ENCODE data around the gene HBD.
"Not testable (repeated sequence)": the region's sequence is repeated elsewhere in the genome, so short reads cannot be mapped to it uniquely, and the experiment has no call there.

HBD gene

DNA sequence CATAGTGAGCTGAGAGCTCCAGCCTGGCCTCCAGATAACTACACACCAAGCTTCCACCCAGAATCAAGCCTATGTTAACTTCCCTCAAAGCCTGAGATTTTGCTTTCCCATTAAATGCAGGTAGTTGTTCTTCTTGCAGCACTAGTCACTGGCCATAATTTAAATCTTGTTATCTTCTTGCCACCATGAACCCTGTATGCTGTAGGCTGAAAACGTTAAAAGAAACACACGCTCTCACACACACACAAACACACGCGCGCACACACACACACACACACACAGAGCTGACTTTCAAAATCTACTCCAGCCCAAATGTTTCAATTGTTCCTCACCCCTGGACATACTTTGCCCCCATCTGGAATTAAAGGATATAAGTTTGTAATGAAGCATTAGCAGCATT, 19.2 kb upstream of the HBD start:
- DNase-seq (ENCODE audit: low read depth in 2 of 2), result not testable (repeated sequence)

DNA sequence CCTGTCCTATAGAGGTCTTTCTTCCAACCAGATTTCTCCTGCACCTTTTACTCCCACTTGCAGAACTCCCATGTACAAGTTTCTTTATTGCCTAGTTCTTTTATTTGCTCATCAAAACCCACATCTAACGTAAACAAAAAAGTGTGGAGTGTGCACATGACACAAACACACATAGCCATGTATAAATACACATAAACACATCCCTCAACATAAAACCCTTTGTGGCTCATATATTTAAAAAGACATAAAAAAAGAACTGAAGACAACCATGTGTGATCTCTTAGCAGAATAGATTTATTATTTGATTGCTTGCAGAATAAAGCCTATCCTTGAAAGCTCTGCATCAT, 18.6 kb upstream of the HBD start:
- no peak for DNase-seq (ENCODE audit: low read depth in 2 of 2)

DNA sequence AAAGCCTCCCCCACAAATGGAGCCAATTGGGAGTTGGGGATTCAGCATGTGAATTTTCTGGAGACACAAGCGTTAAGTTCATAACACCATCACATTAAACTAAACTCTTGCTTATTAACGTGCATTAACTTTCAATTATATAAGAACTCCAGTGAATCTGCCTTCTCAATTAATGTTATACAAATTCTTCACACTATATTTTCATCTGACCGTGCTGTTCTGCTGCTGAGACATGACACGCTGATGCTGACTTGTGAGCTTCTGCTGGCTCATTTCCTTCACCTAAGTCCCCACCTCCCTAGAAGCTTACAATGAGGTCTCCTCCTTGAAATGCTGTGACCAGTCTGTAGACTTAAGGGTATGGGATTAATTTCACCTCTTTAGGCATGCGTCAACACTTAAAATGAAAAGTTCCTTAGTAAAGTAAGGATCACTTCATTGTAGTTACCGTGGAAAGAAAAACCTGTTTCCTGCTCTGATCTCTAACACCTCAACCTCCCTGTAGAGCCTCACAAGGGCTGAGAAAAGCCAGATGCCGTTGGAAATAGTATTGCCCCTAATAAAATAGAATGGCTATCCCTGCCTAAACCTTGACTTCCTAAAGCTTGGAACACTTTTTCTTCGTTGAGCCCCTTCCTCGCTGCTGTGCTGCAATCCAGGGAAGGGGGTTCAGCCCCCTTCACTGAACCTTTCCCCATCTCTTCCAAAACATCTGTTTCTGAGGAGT, 18.1 kb upstream of the HBD start:
- DNase-seq (ENCODE audit: low read depth in 2 of 2), result no peak

DNA sequence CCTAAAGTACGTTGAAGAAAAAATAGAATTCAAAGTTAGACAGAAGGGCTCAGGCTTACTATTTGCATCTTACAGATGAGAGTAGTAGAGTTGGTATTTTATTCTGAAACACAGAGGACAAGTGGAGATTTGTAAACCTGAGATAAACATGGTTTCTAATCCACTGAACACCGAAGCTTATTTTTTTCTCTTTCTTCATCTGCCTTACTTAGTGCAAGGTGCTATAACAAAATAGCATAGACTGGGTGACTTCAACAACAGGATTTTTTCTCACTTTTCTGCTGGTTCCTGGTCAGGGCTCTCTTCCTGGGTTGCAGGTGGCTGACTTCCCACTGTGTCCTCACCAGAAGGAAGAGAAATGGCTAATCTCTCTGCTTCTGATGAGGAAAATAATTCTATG, 17.5 kb upstream of the HBD start:
- no peak for DNase-seq (ENCODE audit: low read depth in 2 of 2)

DNA sequence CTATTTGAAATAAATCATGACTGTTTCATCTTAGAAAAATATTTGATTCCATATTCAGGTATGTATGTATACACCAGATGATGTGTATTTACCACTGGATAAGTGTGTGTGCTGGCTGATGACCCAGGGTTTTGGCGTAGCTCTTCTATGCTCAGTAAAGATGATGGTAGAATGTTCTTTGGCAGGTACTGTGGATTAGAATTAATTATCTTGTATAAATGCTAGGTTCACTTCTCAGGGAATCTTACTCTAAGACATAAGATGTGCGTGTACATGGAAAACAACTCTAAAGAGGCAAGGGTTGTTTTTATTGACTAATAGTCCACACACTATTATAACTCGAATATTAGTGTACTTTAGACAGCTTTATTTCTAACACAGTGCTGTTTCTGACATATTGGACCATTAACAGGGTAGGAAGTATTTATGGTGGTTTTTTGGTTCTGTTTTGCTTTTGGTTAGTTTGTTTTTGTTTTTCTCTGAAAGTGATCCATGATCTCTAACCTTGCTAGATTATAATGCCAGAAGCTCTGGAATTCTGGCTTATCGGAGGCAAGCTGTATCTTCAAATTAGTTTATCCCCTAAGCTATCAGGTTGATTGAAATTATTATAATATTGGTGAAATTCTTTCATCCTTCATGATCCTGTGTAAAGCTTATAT, 16.4 kb upstream of the HBD start:
- no peak for DNase-seq (ENCODE audit: low read depth in 2 of 2)

DNA sequence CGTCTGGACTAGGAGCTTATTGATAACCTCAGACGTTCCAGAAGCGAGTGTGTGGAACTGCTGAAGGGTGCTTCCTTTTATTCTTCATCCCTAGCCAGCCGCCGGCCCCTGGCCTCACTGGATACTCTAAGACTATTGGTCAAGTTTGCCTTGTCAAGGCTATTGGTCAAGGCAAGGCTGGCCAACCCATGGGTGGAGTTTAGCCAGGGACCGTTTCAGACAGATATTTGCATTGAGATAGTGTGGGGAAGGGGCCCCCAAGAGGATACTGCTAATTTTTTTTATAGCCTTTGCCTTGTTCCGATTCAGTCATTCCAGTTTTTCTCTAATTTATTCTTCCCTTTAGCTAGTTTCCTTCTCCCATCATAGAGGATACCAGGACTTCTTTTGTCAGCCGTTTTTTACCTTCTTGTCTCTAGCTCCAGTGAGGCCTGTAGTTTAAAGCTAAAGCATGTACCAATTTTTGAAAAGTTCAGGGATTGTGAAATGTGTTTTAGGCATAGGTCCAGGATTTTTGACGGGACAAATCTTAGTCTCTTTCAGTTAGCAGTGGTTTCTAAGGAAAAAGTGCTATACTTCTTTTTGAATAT, 15.6 kb upstream of the HBD start, which contains the start of gene HBG1:
Gene HBG1 (minus strand): TSS at position 51 of the 590 bp plus-strand sequence. CDS start 53 bp downstream, outside the sequence.
- DNase-seq (ENCODE audit: low read depth in 2 of 2), result not testable (repeated sequence)

DNA sequence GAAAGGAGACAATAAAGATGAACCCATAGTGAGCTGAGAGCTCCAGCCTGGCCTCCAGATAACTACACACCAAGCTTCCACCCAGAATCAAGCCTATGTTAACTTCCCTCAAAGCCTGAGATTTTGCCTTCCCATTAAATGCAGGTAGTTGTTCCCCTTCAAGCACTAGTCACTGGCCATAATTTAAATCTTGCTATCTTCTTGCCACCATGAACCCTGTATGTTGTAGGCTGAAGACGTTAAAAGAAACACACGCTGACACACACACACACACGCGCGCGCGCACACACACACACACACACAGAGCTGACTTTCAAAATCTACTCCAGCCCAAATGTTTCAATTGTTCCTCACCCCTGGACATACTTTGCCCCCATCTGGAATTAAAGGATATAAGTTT, 14.2 kb upstream of the HBD start:
- DNase-seq (ENCODE audit: low read depth in 2 of 2), result not testable (repeated sequence)

DNA sequence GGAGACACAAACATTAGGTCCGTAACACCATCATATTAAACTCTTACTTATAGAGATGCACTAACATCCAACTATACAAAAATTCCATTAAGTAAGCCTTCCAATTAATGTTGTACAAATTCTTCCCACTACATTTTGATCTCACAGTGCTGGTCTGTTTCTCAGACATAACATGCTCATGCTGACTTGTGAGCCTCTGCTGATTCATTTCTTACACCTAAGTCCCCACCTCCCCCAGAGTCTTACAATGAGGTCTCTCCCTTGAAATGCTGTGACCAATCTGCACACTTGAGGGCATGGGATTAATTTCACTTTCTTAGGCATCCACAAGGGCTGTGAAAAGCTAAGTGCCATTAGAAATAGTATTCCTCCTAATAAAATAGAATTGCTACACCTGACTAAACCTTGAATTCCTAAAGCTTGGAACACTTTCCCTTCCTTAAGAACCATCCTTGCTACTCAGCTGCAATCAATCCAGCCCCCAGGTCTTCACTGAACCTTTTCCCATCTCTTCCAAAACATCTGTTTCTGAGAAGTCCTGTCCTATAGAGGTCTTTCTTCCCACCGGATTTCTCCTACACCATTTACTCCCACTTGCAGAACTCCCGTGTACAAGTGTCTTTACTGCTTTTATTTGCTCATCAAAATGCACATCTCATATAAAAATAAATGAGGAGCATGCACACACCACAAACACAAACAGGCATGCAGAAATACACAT, 13.3 kb upstream of the HBD start:
- DNase-seq (ENCODE audit: low read depth in 2 of 2), result no peak

DNA sequence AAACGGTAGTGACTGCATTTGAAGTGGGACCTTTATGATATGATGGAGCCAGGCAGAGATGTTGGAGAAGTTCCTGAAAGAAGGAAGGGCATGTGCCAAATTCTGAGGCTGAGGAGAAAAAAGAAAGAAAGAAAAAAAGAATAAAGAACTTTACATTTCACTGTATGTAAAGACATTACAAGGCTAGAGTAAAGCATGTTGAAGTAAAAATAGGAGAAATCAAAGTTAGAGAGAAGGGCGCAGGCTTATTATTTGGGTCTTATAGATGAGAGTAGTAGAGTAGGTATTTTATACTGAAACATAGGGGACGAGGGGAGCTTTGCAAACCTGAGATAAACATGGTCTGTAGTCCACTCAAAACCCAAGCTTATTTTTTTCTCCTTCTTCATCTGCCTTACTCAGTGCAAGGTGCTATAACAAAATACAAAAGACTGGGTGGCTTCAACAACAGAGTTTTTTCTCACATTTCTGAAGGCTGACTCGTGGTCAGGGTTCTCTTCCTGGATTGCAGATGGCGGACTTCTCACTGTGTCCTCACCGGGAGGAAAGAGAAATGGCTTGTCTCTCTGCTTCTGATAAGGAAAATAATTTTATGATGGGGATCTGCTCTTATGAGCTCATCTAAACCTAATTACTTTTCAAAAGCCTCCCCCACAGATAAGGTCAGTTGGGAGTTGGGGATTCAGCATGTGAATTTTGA, 12.6 kb upstream of the HBD start:
- DNase-seq (ENCODE audit: low read depth in 2 of 2), result no peak

DNA sequence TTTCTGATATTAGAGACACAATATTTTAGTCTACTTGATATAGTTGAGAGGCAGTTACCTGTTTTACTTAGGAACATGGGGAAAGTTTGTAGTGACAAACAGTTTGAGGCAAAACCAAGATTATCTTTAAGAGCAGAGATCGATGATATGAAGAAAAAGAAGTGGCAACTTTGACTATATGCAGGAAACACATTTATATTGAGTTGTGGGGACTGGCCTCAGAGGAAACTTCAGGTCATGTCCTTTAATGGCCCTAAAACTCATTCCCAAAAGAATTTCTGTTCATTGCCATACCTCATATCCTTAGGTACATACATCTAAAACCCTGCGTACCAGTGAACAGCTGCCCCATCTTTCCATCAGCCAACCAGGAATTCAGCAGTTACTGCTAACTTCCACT, 10.9 kb upstream of the HBD start:
- DNase-seq (ENCODE audit: low read depth in 2 of 2), result no peak

DNA sequence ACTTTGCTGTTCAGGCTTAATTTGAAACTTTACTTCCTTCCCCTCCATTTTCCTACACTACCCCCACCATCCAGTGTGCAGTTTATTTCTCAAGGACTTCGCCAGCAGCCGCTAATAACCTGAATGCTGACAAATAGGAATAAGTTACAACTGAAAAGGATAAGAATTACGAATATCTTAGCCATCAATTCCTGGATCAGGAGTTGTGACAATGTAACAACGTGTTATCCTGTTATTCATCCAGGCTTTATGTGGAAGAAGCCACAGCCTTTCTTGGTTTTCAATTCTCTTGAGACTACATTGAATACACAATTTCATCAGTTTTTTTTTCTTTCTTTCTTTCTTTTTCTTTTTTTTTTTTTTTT, 9.5 kb upstream of the HBD start:
- no peak for DNase-seq (ENCODE audit: low read depth in 2 of 2)

DNA sequence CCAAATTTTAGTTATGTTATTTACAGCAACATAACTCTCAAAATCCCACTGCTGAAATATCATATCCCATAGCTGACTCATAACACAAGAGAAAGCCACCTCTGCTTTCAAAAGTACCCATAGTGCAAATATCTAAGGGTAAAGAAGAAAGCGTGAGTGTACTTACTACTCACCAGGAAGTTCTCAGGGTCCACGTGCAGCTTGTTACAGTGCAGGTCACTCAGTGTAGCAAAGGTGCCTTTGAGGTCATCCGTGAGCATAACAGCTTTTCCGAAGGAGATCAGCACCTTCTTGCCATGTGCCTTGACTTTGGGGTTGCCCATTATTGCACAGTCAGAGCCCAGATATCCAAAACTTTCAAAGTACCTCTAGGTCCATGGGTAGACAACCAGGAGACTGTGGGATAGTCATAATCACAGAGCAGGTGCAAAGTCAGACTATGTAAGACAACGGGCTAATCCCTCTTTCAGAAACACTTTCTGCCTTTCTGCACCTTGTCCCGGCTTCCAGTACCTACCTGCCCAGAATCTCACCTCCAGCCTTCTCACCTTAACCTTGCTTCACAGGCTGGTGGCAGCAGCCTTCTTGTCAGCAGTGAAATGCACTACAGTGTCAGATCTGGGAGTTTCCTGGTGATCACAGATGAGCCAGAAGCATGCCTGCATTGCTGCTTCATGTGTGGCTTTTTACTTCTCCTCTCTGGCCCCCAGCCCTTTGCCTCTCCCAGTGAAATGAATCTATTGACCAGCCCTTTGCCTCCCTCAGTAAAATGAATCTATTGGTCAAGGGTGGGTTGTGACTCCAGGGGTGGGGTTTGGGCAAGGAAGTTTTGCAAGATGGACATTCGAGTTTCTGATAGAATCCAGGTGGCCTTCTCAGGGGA, 8.9 kb upstream of the HBD start:
- DNase-seq (ENCODE audit: low read depth in 2 of 2), result no peak

DNA sequence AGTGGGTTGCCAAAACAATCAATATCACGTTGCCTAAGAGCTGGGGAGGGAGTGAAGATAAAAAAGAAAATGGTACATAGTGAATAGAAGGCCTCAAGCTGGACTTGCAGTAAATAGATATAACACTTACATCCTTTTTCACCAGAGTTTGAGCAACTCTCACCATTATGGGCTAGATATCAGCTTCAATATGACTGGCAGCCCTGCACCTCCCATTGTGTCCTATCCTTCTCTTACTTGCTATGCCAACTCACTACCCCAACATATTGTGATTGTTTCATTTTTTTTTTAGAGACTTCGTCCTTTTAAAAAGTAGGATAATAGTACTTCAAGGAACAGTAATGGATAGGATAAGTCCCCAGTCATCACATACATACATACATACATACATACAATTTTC, 7.9 kb upstream of the HBD start:
- DNase-seq (ENCODE audit: low read depth in 2 of 2), result no peak

DNA sequence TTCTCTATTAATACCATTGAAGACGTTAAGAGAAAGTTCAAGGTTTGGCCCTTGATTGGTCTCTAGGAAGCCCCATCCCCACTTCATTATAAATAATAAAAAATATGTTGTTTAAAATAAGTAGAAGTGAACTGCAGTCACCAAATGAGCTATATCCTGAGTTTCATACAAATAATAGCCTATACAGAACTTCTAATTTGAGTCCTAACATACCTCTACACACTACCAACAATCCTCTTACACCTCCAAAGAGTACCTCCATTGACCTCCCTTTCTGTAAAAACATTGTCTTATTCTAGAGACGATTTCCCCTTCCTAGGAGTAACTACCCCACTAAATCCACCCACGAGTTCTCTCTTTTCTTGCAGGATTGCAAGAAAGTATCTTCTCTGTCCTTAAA, 7.2 kb upstream of the HBD start:
- DNase-seq (ENCODE audit: low read depth in 2 of 2), result no peak

DNA sequence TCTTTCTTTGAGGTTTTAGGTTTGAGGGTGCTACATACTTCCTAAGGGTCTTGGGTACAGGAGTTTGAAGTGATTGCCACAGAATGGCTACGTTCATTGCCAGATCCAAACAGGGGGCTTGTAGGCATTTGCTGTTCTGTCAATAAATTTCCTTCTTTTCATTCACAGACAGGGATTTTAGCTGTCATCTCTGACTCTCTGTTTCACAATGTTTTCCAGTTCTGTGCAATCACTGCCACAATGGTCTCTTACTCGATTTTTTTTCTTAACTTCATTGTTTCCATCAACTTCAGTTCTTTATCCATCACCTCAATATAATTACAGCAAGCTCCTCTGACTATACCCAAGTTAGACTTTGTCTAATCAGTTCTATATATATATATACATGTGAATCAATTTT, 6.2 kb upstream of the HBD start:
- no peak for DNase-seq (ENCODE audit: low read depth in 2 of 2)

DNA sequence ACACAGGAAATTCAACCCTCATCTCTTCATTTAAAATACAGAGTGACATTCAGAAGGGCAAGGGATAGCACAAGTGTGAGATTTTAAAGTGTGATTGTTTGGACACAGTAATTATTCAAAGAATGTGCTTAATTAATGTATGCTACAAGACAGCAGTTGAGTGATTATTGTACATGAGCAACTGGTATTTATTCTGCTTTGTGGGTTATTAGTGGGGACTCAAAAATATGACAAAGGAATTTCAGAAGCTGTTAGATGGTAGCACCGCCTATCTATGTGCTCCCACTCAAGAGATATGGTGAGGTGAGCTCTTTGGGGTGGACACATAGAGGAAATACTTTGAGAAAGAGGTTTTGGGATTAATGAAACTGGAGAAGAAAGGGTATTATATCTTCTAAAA, 5.8 kb upstream of the HBD start:
- DNase-seq (ENCODE audit: low read depth in 2 of 2), result no peak

DNA sequence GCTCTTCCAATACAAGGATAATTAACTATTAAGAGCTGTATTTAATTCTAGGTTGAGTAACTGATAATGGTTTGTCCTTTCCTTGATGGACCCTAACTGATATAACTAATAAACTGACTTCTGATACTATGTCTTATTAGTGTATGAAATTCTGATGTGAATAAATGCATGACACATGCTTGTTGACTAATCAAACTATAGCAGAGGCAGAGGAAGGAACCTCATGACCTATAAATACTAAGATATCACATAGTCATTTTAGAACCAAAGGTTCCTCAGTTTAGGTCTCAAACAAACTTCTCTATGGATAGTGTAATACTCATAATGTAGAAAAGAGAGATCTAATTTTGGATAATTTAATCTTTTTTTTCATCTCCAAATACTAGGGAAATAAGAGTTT, 4.8 kb upstream of the HBD start:
- no peak for DNase-seq (ENCODE audit: low read depth in 2 of 2)

DNA sequence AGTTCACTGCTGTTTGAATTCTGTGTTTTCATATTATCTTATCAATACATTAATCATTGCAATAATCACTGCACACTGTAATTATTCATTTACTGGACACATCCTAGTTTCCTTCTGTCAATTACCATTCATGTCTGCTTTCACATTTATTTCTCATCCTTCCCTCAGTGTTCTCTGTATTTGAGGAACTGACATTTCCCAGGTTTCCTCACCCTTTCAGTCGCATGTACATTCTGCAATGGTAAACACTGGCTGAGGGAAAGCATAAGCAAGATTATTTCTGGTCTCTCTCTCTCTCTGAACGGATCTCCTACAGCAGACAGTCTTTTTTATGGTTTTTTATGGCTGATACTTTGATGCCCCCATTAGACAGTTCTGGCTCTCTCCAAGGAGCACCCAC, 4.2 kb upstream of the HBD start:
- no peak for DNase-seq (ENCODE audit: low read depth in 2 of 2)

DNA sequence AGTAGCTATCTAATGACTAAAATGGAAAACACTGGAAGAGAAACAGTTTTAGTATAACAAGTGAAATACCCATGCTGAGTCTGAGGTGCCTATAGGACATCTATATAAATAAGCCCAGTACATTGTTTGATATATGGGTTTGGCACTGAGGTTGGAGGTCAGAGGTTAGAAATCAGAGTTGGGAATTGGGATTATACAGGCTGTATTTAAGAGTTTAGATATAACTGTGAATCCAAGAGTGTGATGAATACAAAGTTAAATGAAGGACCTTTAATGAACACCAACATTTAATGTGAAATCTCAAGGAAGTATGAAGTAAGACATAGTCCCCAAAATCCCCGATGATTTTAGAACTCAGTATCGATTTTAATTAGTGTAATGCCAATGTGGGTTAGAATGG, 3.1 kb upstream of the HBD start:
- no peak for DNase-seq (ENCODE audit: low read depth in 2 of 2)

DNA sequence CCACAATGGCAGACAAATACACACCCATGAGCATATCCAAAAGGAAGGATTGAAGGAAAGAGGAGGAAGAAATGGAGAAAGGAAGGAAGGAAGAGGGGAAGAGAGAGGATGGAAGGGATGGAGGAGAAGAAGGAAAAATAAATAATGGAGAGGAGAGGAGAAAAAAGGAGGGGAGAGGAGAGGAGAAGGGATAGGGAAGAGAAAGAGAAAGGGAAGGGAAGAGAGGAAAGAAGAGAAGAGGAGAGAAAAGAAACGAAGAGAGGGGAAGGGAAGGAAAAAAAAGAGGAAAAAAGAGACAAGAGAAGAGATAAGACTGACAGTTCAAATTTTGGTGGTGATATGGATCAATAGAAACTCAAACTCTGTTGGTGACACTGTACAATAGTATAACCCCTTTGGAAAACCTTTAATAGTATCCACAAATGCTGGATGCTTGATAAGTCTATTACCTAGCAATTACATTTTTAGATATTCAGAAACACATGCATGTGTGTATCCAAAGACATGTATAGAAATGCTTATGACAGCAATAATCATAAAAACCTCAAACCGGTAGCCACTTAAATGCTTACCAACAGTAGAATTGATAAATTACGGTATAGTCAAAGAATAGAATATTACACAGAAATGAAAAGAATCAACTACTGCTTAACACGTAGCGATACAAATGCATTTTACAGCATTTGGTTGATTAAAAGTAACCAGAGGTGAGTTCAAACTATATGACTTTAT, 1.2 kb upstream of the HBD start:
- DNase-seq (ENCODE audit: low read depth in 2 of 2), result no peak

DNA sequence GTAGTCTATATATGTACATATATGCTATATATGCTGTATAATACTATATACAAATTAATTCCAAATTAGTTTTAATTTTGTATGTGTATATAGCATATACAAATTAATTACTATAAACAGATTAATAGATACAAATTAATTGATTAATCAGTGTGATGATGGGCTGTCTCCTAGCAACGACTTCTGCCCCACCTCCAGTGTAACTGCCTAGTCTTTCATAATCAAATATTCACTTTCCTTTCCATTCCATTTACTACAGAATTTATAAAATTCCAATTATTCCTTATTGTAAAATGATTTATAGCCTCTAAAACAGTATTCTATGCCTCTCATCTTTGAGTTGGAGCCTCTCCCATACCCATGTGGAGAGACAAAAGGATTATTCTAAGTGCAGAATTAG, 976 bp downstream of the HBD start:
- DNase-seq (ENCODE audit: low read depth in 2 of 2), result no peak
